NT2/D1 (cell line): ENCODE measurements around the gene GSN.

Source experiments
- DNase-seq: peaks from one replicate; pipeline ENCODE4 v3.0.0-alpha.2; 2011; ENCODE audit warnings: low read depth, low spot score
- H3K27me3 ChIP-seq: 2 replicates; pipeline ENCODE4 v1.6.0; 2011; ENCODE audit warnings: mild to moderate bottlenecking; ENCODE audit not compliant: insufficient read length, insufficient read depth
- H3K36me3 ChIP-seq: 2 replicates; pipeline ENCODE4 v1.6.1; 2011; ENCODE audit warnings: mild to moderate bottlenecking, low read length, mixed read lengths; ENCODE audit not compliant: insufficient read depth, insufficient read length
- H3K4me1 ChIP-seq: 2 replicates; pipeline ENCODE4 v1.5.1; 2011; ENCODE audit not compliant: insufficient read depth, insufficient read length
- H3K4me3 ChIP-seq: 2 replicates; pipeline ENCODE4 v1.5.1; 2011; ENCODE audit warnings: low read depth; ENCODE audit not compliant: insufficient read length
- H3K9ac ChIP-seq: 2 replicates; pipeline ENCODE4 v1.6.0; 2011; ENCODE audit warnings: low read depth; ENCODE audit not compliant: insufficient read length
- H3K9me3 ChIP-seq: 2 replicates; pipeline ENCODE4 v1.5.1; 2011; ENCODE audit warnings: mild to moderate bottlenecking, low read length; ENCODE audit not compliant: insufficient read depth
- SUZ12 ChIP-seq: IDR thresholded peaks from 2 replicates; pipeline ENCODE4 v1.6.1; 2011; ENCODE audit not compliant: insufficient read length, insufficient read depth; ENCODE audit errors: extremely low read depth
- YY1 ChIP-seq: IDR thresholded peaks from 2 replicates; pipeline ENCODE4 v1.6.1; 2011; ENCODE audit not compliant: insufficient read length, insufficient read depth
- ZNF274 ChIP-seq: IDR thresholded peaks from 2 replicates; pipeline ENCODE4 v1.6.1; 2011; ENCODE audit warnings: mild to moderate bottlenecking, low read depth, low read length

GSN gene

DNA sequence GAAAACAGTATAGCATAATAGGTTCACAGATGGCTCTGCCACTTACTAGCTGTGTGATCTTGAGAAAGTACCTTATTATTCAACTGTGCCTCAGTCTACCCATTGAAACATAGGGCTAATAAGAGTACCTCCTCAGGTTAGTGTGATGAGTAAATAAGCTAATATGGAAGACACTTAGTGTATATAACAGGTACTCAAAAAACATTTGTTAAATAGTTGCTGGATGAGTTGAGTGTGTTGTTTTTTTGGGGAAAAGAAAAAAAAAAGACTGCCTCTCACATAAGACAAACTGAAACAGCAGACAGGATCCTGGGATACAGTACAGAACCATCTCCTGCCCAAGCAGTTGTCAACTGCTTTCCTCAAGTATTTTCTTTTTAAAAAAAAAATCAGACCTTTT is 96.9 kb downstream of the GSN start:
- no peaks in the 10 kb centered on the region for H3K4me1 ChIP-seq
- no peak for DNase-seq
- no peak overlapping the region for H3K4me3 ChIP-seq
- no peaks in the 10 kb centered on the region for H3K27me3 ChIP-seq
- H3K9ac ChIP-seq, result no peak overlapping the region
- TF ChIP-seq YY1 (no peak), ZNF274 (no peak), SUZ12 (no peak)
- H3K36me3 ChIP-seq, result peaks cover 6% of the 10 kb centered on the region
- no peaks in the 10 kb centered on the region for H3K9me3 ChIP-seq

DNA sequence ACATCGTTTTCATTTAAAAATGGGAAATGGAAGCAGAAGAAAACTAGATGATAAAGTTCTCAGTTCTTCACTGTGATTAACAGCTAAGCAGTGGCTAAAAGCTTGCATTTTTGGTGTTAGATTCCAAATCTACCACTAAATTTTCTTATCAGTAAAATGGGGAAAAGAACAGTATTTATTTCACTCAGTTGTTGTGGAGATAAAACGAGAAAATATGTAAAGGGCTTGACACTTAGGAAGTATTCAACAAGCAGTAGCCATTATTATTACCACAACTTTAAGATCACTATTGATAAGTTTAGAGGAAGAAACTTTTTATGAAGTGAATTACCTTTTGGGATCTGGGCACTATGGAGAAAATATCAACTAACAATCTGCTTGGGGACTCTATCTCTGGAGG is 97.6 kb downstream of the GSN start:
- Histone ChIP-seq H3K4me3 (no peak overlapping the region), H3K4me1 (no peaks in the 10 kb centered on the region), H3K9ac (no peak overlapping the region), H3K9me3 (no peaks in the 10 kb centered on the region), H3K27me3 (no peaks in the 10 kb centered on the region), H3K36me3 (peaks cover 6% of the 10 kb centered on the region)
- no peak for DNase-seq
- TF ChIP-seq YY1 (no peak), SUZ12 (no peak)

DNA sequence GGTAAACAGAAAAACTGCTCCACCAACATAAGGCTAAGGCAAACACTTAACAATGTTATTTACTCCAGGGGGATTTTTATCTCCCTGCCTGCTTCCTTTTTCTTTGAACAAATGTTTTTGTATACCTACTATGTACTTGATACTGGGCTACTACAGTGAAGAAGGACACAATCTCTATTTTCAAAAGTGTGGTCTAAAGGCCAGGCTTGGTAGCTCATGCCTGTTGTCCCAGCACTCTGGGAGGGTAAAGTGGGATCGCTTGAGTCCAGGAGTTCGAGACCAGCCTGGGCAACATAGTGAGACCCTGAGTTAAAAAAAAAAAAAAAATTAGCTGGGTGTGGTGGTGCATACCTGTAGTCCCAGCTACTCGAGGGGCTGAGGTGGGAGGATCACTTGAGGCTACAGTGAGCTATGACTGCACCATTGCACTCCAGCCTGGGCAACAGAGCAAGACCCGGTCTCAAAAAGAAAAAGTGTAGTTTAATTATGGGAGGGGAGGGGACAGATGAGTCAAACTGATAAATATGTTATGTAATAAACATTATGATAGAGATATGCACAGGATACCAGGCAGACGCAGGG is 98.7 kb downstream of the GSN start:
- DNase-seq, result no peak
- Histone ChIP-seq H3K9me3 (no peaks in the 10 kb centered on the region), H3K9ac (no peak overlapping the region), H3K4me1 (no peaks in the 10 kb centered on the region), H3K27me3 (no peaks in the 10 kb centered on the region), H3K4me3 (no peak overlapping the region), H3K36me3 (peaks cover 6% of the 10 kb centered on the region)
- TF ChIP-seq ZNF274 (no peak), SUZ12 (no peak), YY1 (no peak)

DNA sequence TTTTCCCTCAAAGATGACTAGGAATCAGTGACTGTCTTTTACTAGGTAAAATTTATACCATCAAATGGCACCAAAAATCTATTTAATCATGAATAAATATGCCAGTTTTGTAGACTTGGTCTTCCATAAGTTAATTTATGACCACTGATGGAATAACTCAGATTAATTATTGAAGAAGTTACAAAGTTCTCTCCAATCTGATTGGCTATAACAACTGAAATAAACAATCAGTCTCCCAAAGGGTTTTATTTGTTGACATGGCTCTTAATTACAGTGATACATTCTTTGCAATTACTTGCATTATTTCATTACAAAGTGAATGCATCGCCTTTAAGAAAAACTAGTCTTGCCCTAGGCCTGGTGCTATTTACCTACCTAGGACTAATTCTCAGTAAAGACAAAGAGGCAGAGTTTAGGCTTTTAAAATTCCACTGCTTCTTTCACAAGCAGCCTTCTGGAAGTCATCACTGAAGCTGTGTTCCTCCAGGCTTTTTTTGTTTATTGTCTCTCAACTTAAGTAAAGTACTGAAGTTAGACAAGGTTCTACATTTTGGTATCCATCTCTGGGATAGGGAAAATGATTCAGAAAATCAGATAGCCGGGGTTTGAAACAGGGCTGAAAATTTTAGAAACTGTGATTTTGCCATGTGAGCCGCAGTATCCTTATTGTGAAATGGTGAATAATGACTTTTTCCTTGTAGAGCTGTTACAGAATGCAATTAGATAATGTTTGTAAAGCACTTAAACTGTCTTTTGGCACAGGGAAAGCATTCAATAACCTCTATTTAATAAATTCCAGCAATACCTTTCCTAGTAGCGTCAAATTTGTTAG is 99.6 kb downstream of the GSN start:
- Histone ChIP-seq H3K9me3 (no peaks in the 10 kb centered on the region), H3K9ac (peak overlapping the region; percentile 47), H3K4me3 (peak overlapping the region; percentile 97), H3K36me3 (peaks cover 6% of the 10 kb centered on the region), H3K4me1 (no peaks in the 10 kb centered on the region), H3K27me3 (no peaks in the 10 kb centered on the region)
- DNase-seq, result peak; percentile 38
- TF ChIP-seq SUZ12, result no peak
- TF ChIP-seq ZNF274, result no peak
- no peak for TF ChIP-seq YY1

GRCh38 chr9:121368138-121368522 is 100.2 kb downstream of the GSN start:
- Histone ChIP-seq H3K4me1 (no peaks in the 10 kb centered on the region), H3K9ac (peak overlapping the region; percentile 47), H3K4me3 (peak overlapping the region; percentile 97), H3K27me3 (no peaks in the 10 kb centered on the region), H3K36me3 (peaks cover 6% of the 10 kb centered on the region), H3K9me3 (no peaks in the 10 kb centered on the region)
- peak; percentile 30 for DNase-seq
- TF ChIP-seq SUZ12 (no peak), ZNF274 (no peak), YY1 (no peak)

GRCh38 chr9:121368745-121369144 is 100.8 kb downstream of the GSN start:
- no peak for DNase-seq
- H3K27me3 ChIP-seq, result no peaks in the 10 kb centered on the region
- peak overlapping the region; percentile 97 for H3K4me3 ChIP-seq
- H3K9me3 ChIP-seq, result no peaks in the 10 kb centered on the region
- H3K36me3 ChIP-seq, result peaks cover 6% of the 10 kb centered on the region
- H3K9ac ChIP-seq, result peak overlapping the region; percentile 97
- H3K4me1 ChIP-seq, result no peaks in the 10 kb centered on the region
- TF ChIP-seq SUZ12 (no peak), YY1 (no peak), ZNF274 (no peak)

DNA sequence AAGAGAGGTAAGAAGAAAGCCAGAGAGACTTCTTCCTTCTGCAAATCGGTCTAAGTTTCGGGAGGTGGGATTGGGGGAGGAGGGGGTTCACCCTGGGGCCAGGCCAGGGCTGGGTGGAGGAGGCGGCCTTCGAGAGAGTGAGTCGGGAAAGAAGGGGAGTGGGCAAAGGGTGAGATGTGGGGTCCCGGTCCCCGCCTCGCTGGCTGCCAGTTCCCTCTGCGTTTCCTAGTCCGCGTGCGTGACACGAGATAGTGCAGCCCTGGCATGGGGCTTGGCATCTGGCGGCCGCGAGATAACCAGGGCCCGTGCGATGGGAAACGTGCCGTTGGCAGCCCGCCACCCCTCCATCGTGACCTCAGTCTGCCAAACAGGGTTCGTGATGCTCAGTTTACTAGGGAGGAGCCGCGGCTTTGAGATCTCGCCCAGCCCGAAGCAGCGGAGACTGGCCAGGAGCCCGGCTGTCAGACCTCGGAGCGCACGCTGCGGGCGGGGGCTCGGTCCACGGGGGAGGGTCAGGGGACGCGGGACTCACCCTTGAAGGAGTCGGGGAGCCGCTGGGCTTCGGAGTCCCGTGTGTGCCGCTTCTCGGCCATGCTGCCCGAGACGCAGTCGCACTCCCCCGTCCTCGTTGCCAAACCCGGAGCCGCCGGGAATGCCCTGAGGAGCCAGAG is 101.8 kb downstream of the GSN start, which contains the start of gene STOM:
STOM (minus strand) TSS at position 656 of the 671 bp plus-strand sequence; CDS start at position 593, 63 bp downstream.
- Histone ChIP-seq H3K36me3 (peaks cover 6% of the 10 kb centered on the region), H3K9me3 (no peaks in the 10 kb centered on the region), H3K4me1 (no peaks in the 10 kb centered on the region), H3K27me3 (no peaks in the 10 kb centered on the region), H3K4me3 (peak within 1 kb of the TSS; percentile 97), H3K9ac (peak within 1 kb of the TSS; percentile 97)
- no peak for TF ChIP-seq ZNF274
- no peak for TF ChIP-seq YY1
- no peak for TF ChIP-seq SUZ12
- DNase-seq, result no peak
